GM23248 (cell line): ENCODE data around the gene TSN.

ENCODE experiments used
- EZH2 ChIP-seq: fragments of 200-600 bp; sonication (generic); IDR thresholded peaks from 2 replicates; pipeline ENCODE4 v1.6.1; 2018; ENCODE audit warnings: antibody characterized with exemption, mild to moderate bottlenecking; ENCODE audit not compliant: insufficient read depth, poor library complexity, severe bottlenecking
- EZH2phosphoT487 ChIP-seq: fragments of 200-600 bp; sonication (generic); IDR thresholded peaks from 2 replicates; pipeline ENCODE4 v1.6.1; 2018; ENCODE audit warnings: antibody characterized with exemption, moderate library complexity, mild to moderate bottlenecking, low read depth; ENCODE audit not compliant: insufficient read depth

- TF ChIP-seq EZH2phosphoT487 (no peak), EZH2 (no peak)
Observed at GRCh38 chr2:121809607-121810006, 54.2 kb downstream of the TSN start.
